Calu3 (cell line): ENCODE measurements around the gene CLDN9. TPM values are rescaled to one million over a fixed set of nuclear protein-coding genes. Genes with fewer than 3 reads are reported as not detected.

Experiments used
- BruUV-seq: library from RNA; stranded (reverse); fragments of 400-500 nt; replicated peaks from 2 replicates; lab custom pipeline; 2021; lab: Mats Ljungman, UMichigan
- CTCF ChIA-PET: fragments of 300-600 bp; sonication (Branson Sonifier 250); formaldehyde crosslinking; loops from one replicate; lab custom pipeline; 2022; ENCODE audit warnings: antibody characterized with exemption; lab: Charles Lee
- DNase-seq: peaks from one replicate; pipeline ENCODE4 v3.0.0; 2022
- H3K27ac Mint-ChIP-seq: one replicate; pipeline ENCODE4 v1.8.0; 2022; ENCODE audit warnings: mixed read lengths; ENCODE audit not compliant: unreplicated experiment
- H3K27me3 Mint-ChIP-seq: one replicate; pipeline ENCODE4 v1.8.0; 2022; ENCODE audit warnings: mixed read lengths; ENCODE audit not compliant: unreplicated experiment
- H3K36me3 Mint-ChIP-seq: one replicate; pipeline ENCODE4 v1.8.0; 2022; ENCODE audit warnings: mild to moderate bottlenecking, moderate library complexity, mixed read lengths; ENCODE audit not compliant: insufficient read depth, unreplicated experiment
- H3K4me1 Mint-ChIP-seq: one replicate; pipeline ENCODE4 v1.8.0; 2022; ENCODE audit warnings: mild to moderate bottlenecking, low read depth, mixed read lengths; ENCODE audit not compliant: unreplicated experiment
- H3K4me3 Mint-ChIP-seq: one replicate; pipeline ENCODE4 v1.8.0; 2022; ENCODE audit warnings: mild to moderate bottlenecking, low read depth, moderate library complexity, mixed read lengths; ENCODE audit not compliant: unreplicated experiment
- H3K9me3 Mint-ChIP-seq: one replicate; pipeline ENCODE4 v1.8.0; 2022; ENCODE audit warnings: low read depth, mixed read lengths; ENCODE audit not compliant: unreplicated experiment
- intact Hi-C: fragments of 100-400 bp; cut with micrococcal nuclease; formaldehyde crosslinking; loops from one replicate; pipeline ENCODE4 v1.10.0; 2022; ENCODE audit not compliant: unreplicated experiment
- total RNA-seq: library from RNA; stranded (reverse); gene quantifications from 2 replicates; pipeline ENCODE4 v1.2.3, GENCODE V29; 2022
- TF ChIP-seq, protein P1 (sequence below): fragments of 200-600 bp; IDR thresholded peaks from one replicate; pipeline ENCODE4 v1.8.0; 2022; ENCODE audit warnings: antibody characterized with exemption; ENCODE audit not compliant: unreplicated experiment

Gene CLDN9
- total RNA-seq, 1 experiment from 2014 or later, result 13.5 TPM

DNA sequence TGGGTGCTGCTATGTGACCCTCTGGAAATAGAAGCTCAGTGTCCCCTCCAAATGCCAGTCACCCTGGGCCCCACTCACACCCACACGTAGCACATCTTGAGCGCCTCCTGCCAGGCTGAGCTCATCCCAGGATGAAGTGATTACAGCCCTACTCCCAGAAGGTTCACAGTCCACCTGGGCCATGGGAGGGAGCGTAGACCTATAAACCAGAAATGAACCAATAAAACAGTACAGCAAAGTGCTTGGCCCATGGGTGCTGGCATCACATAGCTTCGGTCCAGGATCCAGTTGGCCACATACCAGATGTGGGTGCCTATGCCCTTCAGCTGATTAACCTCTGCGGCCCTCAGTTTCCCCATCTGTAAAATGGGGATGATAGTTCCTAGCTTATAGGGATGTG lies 26.2 kb downstream of the CLDN9 start:
- TF ChIP-seq, protein P1, sequence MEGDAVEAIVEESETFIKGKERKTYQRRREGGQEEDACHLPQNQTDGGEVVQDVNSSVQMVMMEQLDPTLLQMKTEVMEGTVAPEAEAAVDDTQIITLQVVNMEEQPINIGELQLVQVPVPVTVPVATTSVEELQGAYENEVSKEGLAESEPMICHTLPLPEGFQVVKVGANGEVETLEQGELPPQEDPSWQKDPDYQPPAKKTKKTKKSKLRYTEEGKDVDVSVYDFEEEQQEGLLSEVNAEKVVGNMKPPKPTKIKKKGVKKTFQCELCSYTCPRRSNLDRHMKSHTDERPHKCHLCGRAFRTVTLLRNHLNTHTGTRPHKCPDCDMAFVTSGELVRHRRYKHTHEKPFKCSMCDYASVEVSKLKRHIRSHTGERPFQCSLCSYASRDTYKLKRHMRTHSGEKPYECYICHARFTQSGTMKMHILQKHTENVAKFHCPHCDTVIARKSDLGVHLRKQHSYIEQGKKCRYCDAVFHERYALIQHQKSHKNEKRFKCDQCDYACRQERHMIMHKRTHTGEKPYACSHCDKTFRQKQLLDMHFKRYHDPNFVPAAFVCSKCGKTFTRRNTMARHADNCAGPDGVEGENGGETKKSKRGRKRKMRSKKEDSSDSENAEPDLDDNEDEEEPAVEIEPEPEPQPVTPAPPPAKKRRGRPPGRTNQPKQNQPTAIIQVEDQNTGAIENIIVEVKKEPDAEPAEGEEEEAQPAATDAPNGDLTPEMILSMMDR, result no peak
- Mint-ChIP-seq H3K27me3 (peaks cover 7% of the 10 kb centered on the region), H3K4me1 (peaks cover 9% of the 10 kb centered on the region), H3K4me3 (peak overlapping the region; percentile 74), H3K36me3 (peaks cover 34% of the 10 kb centered on the region), H3K9me3 (no peaks in the 10 kb centered on the region), H3K27ac (peak overlapping the region; percentile 35)
- no peak for DNase-seq
- intact Hi-C loops, result no loop called here
- BruUV-seq, result no TSS peak
- CTCF ChIA-PET, result interaction anchor here (0.5 to 2.3 kb wide), 7 partner anchors 7 to 122 kb away, joined by 3 to 10 read pairs (median 3); no protein-coding TSS in a partner anchor

DNA sequence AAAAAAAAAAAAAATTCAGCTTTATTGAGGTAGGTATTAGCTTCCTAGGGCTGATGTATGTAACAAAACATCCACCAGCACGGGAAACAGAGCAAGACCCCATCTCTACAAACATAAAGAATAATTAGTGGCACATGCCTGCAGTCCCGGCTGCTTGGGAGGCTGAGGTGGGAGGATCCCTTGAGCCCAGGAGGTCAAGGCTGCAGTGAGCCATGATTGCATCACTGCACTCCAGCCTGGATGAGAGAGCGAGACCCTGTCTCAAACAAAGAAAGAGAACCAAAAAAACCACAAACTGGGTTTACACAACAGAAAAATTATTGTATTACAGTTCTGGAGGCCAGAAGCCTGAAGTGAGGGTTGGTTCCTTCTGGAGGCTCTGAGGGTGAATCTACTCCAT lies 29.7 kb downstream of the CLDN9 start:
- Mint-ChIP-seq H3K27ac (no peak overlapping the region), H3K36me3 (peaks cover 18% of the 10 kb centered on the region), H3K27me3 (peaks cover 35% of the 10 kb centered on the region), H3K9me3 (no peaks in the 10 kb centered on the region), H3K4me3 (no peak overlapping the region), H3K4me1 (peaks cover 9% of the 10 kb centered on the region)
- intact Hi-C loops, result no loop called here
- CTCF ChIA-PET, result interaction anchor here (0.6 to 1.3 kb wide), 6 partner anchors 10 to 747 kb away, joined by 4 read pairs; no protein-coding TSS in a partner anchor
- TF ChIP-seq, protein P1, result no peak
- no TSS peak for BruUV-seq
- no peak for DNase-seq

DNA sequence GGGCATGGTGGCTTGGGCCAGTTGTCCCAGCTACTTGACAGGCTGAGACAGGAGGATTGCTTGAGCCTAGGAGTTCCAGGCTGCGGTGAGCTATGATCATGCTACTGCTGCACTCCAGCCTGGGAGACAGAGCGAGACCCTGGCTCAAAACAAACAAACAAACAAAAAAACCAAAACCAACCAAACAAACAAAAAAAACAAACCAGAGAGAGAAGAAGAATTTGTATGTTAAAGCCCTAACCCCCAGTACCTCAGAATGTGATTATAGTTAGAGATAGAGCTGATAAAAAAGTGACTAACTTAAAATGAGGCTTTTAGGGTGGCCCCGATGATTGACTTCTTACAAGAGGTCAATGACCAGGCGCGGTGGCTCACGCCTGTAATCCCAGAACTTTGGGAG lies 32.0 kb downstream of the CLDN9 start:
- Mint-ChIP-seq H3K36me3 (peaks cover 9% of the 10 kb centered on the region), H3K27ac (no peak overlapping the region), H3K9me3 (no peaks in the 10 kb centered on the region), H3K27me3 (peaks cover 59% of the 10 kb centered on the region), H3K4me3 (peak overlapping the region; percentile 63), H3K4me1 (no peaks in the 10 kb centered on the region)
- TF ChIP-seq, protein P1, result no peak
- BruUV-seq, result no TSS peak
- no peak for DNase-seq
- CTCF ChIA-PET, result interaction anchor here (1.1 to 1.6 kb wide), 2 partner anchors 9 to 13 kb away, joined by 3 to 5 read pairs; no protein-coding TSS in a partner anchor
- intact Hi-C loops, result no loop called here

DNA sequence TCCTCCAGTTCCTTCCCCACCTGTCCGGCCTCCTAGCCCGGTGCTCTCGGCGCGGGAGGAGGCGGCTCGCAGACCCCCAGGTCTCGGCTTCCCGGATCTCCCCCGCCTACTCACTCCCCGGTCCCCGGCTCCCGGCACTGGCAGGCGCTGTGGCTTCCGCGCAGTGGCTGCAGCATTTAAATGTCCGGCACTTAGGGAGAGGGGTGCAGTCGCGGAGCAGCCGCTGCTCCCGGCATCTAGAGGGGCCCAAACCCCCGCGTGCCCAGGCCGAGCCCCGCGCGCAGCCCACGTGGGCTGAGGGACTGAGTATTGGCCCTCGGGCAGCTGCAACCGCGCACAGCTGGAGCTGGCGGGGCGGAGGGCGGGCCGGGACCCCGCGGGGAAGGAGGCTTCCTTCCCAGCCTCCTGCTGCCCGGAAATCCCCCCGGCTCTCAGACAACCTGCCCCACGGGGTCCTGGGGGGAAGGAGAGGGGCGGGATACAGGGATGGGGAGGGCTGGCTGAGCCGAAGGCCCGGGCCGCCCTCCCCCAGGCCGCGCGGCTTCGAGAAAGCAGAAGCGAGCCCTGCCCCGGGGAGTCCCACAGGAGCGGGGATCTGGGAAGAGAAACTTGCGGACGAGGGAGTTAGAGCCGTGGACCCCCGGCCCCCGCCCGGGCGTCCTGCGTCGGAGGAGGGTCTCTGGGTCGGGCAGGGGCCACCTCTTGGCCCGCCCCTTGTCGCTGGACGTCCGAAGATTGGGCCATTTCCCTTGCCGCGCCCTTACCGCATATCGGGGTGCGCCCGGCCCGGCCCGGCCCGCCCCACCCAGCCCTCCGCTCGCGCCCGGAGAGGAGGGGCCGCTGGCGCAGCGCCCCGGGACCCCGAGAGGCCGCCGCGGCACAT lies 33.3 kb downstream of the CLDN9 start, which contains the start of gene MMP25:
Gene MMP25, plus strand, starts transcription at position 804 of the 883 bp plus-strand sequence. CDS start 357 bp downstream, outside the sequence.
- intact Hi-C loops, result no loop called here
- peaks cover 9% of the 10 kb centered on the region for H3K36me3 Mint-ChIP-seq
- CTCF ChIA-PET, result interaction anchor here (0.6 to 1.6 kb wide), 4 partner anchors 10 to 1413 kb away, joined by 3 to 8 read pairs (median 4); no protein-coding TSS in a partner anchor
- no peak for DNase-seq
- H3K4me3 Mint-ChIP-seq, result peak within 1 kb of the TSS; percentile 63
- BruUV-seq, result no TSS peak
- peaks cover 71% of the 10 kb centered on the region for H3K27me3 Mint-ChIP-seq
- H3K4me1 Mint-ChIP-seq, result no peaks in the 10 kb centered on the region
- no peak within 1 kb of the TSS for H3K27ac Mint-ChIP-seq
- TF ChIP-seq, protein P1, result no peak
- H3K9me3 Mint-ChIP-seq, result no peaks in the 10 kb centered on the region
